ENCODE results near the gene PLAGL2. TPM values are rescaled to one million over a fixed set of nuclear protein-coding genes. Genes with fewer than 3 reads are reported as not detected.

PLAGL2 gene
- total RNA-seq, 1 experiment from 2014 or later: 40.4 TPM

DNA sequence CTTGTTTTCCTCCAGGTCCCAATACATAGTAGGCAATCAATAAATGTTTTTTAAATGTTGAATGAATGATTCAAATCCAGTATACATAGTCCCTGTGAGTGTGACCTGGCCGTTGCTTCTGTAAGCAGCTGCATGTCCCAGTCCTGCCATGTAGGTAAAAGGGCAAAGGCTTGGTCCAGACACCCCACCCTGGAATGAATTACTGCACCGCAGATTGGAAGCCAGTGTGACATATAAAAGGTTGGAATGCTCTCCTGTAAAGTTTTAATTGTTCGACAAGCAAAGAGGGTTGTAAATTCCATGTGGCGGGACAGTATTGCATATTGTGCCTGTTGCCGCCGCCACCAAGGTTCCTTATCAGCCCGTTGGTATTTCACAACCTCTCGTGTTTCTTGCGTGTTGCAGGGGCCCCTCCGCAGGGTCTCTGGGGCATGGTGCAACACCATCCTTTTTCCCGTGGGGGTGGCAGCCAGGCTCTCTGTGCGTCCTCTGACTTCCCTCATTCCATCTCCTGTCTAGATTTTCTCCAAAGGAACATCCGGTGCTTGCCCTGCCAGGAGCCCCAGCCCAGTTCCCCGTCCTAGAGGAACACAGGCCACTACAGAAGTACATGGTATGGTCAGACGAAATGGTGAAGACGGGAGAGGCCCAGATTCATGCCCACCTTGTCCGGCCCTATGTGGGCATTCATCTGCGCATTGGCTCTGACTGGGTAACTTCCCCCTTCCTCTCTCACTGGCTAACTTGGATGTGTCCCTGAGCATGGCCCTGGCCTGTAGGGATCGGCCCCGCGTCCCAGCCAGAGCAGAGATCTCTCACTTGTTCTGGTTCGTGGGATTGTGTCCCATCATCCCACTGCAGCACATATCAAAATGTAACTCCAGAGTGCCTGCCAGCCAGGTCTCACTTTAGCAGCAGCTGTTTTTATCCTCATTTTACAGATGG lies 20.5 kb upstream of the PLAGL2 start:
- DNase-seq (ENCODE audit: low spot score): no peak
- TF ChIP-seq, protein P1, sequence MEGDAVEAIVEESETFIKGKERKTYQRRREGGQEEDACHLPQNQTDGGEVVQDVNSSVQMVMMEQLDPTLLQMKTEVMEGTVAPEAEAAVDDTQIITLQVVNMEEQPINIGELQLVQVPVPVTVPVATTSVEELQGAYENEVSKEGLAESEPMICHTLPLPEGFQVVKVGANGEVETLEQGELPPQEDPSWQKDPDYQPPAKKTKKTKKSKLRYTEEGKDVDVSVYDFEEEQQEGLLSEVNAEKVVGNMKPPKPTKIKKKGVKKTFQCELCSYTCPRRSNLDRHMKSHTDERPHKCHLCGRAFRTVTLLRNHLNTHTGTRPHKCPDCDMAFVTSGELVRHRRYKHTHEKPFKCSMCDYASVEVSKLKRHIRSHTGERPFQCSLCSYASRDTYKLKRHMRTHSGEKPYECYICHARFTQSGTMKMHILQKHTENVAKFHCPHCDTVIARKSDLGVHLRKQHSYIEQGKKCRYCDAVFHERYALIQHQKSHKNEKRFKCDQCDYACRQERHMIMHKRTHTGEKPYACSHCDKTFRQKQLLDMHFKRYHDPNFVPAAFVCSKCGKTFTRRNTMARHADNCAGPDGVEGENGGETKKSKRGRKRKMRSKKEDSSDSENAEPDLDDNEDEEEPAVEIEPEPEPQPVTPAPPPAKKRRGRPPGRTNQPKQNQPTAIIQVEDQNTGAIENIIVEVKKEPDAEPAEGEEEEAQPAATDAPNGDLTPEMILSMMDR (conservative IDR thresholded peaks at IDR 0.05; ENCODE audit: low read depth, low read length): no peak
- no peak for TF ChIP-seq EZH2 (IDR thresholded peaks at IDR 0.05; ENCODE audit: borderline replicate concordance, low read depth, low read length, poor library complexity, severe bottlenecking)
- POLR2A ChIA-PET (ENCODE audit: low non-redundant PET): no interaction called here
- CTCF ChIA-PET: no interaction called here
- H3K27ac ChIP-seq (ENCODE audit: low read depth, low read length, poor library complexity, severe bottlenecking): no peak overlapping the region
- no peaks in the 10 kb centered on the region for H3K27me3 ChIP-seq (replicated peaks; ENCODE audit: insufficient read depth, low read depth, low read length, poor library complexity)
- peaks cover 59% of the 10 kb centered on the region for H3K36me3 ChIP-seq (ENCODE audit: insufficient read depth, low read length, poor library complexity, severe bottlenecking)
- intact Hi-C loops (cut with micrococcal nuclease; ENCODE audit: unreplicated experiment): no loop called here
- no peak overlapping the region for H3K4me3 ChIP-seq (ENCODE audit: low read depth, low read length, poor library complexity, severe bottlenecking)
- peaks cover 9% of the 10 kb centered on the region for H3K4me1 ChIP-seq (ENCODE audit: insufficient read depth, low read length, poor library complexity, severe bottlenecking)
- no peaks in the 10 kb centered on the region for H3K9me3 ChIP-seq (ENCODE audit: low read depth, low read length, poor library complexity, severe bottlenecking)
- no TSS peak for BruUV-seq (replicated peaks)

DNA sequence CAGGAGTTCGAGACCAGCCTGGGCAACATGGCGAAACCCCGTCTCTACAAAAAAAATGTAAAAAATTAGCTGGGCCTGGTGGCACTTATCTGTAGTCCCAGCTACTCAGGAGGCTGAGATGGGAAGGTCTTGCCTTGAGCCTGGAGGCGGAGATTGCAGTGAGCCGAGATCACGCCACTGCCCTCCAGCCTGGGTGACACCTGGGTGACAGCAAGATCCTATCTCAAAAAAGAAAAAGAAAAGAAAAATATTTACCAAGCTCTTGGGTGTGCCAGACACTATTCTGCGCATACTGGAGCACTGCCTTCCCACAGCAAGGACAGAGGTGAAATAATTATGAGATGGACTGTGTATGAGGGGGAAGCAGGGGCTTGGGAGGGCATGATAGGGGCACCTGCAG lies 19.8 kb upstream of the PLAGL2 start:
- H3K36me3 ChIP-seq (ENCODE audit: insufficient read depth, low read length, poor library complexity, severe bottlenecking): peaks cover 58% of the 10 kb centered on the region
- H3K4me1 ChIP-seq (ENCODE audit: insufficient read depth, low read length, poor library complexity, severe bottlenecking): peaks cover 8% of the 10 kb centered on the region
- H3K4me3 ChIP-seq (ENCODE audit: low read depth, low read length, poor library complexity, severe bottlenecking): no peak overlapping the region
- no peak for DNase-seq (ENCODE audit: low spot score)
- ChIA-PET CTCF (no interaction called here), POLR2A (ENCODE audit: low non-redundant PET) (no interaction called here)
- no TSS peak for BruUV-seq (replicated peaks)
- H3K27ac ChIP-seq (ENCODE audit: low read depth, low read length, poor library complexity, severe bottlenecking): no peak overlapping the region
- no peaks in the 10 kb centered on the region for H3K9me3 ChIP-seq (ENCODE audit: low read depth, low read length, poor library complexity, severe bottlenecking)
- no peak for TF ChIP-seq EZH2 (IDR thresholded peaks at IDR 0.05; ENCODE audit: borderline replicate concordance, low read depth, low read length, poor library complexity, severe bottlenecking)
- TF ChIP-seq, protein P1 (conservative IDR thresholded peaks at IDR 0.05; ENCODE audit: low read depth, low read length): no peak
- no peaks in the 10 kb centered on the region for H3K27me3 ChIP-seq (replicated peaks; ENCODE audit: insufficient read depth, low read depth, low read length, poor library complexity)
- intact Hi-C loops (cut with micrococcal nuclease; ENCODE audit: unreplicated experiment): no loop called here

DNA sequence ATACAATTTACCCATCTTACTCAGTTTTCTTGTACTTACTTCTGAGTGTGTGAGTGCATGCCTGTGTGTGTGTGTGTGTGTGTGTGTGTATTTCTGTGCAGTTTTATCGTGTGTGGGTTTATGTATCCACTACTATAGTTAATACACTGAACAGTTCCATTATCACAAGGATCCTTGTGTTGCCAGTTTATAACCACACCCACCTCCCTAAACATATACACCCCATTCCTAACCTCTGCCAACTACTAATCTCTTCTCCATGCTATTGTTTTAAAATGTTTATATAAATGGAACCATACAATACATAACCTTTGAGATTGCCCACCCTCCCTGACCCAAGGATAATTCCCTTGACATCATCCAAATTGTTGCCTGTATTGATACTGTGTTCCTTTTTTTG lies 18.8 kb upstream of the PLAGL2 start:
- intact Hi-C loops (cut with micrococcal nuclease; ENCODE audit: unreplicated experiment): no loop called here
- TF ChIP-seq, protein P1 (conservative IDR thresholded peaks at IDR 0.05; ENCODE audit: low read depth, low read length): no peak
- no peak for TF ChIP-seq EZH2 (IDR thresholded peaks at IDR 0.05; ENCODE audit: borderline replicate concordance, low read depth, low read length, poor library complexity, severe bottlenecking)
- POLR2A ChIA-PET (ENCODE audit: low non-redundant PET): no interaction called here
- Histone ChIP-seq H3K27ac (ENCODE audit: low read depth, low read length, poor library complexity, severe bottlenecking) (no peak overlapping the region), H3K4me3 (ENCODE audit: low read depth, low read length, poor library complexity, severe bottlenecking) (no peak overlapping the region), H3K4me1 (ENCODE audit: insufficient read depth, low read length, poor library complexity, severe bottlenecking) (no peaks in the 10 kb centered on the region), H3K9me3 (ENCODE audit: low read depth, low read length, poor library complexity, severe bottlenecking) (no peaks in the 10 kb centered on the region), H3K27me3 (replicated peaks; ENCODE audit: insufficient read depth, low read depth, low read length, poor library complexity) (no peaks in the 10 kb centered on the region), H3K36me3 (ENCODE audit: insufficient read depth, low read length, poor library complexity, severe bottlenecking) (peaks cover 53% of the 10 kb centered on the region)
- no peak for DNase-seq (ENCODE audit: low spot score)
- CTCF ChIA-PET: no interaction called here
- BruUV-seq (replicated peaks): no TSS peak

All from A673 (cell line).